HL-60 (cell line): ENCODE results near the gene ENTPD3.
"Not testable (repeated sequence)": the region's sequence is repeated elsewhere in the genome, so short reads cannot be mapped to it uniquely, and the experiment has no call there.

Experiments used
- DNase-seq, 2 experiments: peaks; one replicate each; pipeline ENCODE4 v3.0.0-alpha.2; 2010 to 2020; ENCODE audit warnings: low read depth in 1 of 2, low spot score in 1 of 2
- H3K27ac ChIP-seq: fragments of 250-450 bp; sonication (Bioruptor Pico); replicated peaks from 2 replicates; pipeline ENCODE4 v1.5.1; 2020; ENCODE audit warnings: mild to moderate bottlenecking, moderate library complexity
- H3K27me3 ChIP-seq: fragments of 250-450 bp; sonication (Bioruptor Pico); 2 replicates; pipeline ENCODE4 v1.5.1; 2021; ENCODE audit warnings: mild to moderate bottlenecking, moderate library complexity; ENCODE audit not compliant: insufficient read depth, poor library complexity, severe bottlenecking
- H3K4me3 ChIP-seq: replicated peaks from 2 replicates; pipeline ENCODE4 v1.5.1; 2011; ENCODE audit warnings: mild to moderate bottlenecking, control low read depth, low read length; ENCODE audit not compliant: insufficient read depth
- GABPA ChIP-seq: IDR thresholded peaks from 2 replicates; pipeline ENCODE4 v1.6.1; 2012; ENCODE audit warnings: low read depth
- POLR2AphosphoS5 ChIP-seq: IDR thresholded peaks from 2 replicates; pipeline ENCODE4 v1.6.1; 2012; ENCODE audit warnings: low read depth
- SPI1 ChIP-seq: IDR thresholded peaks from 2 replicates; pipeline ENCODE4 v1.6.1; 2012; ENCODE audit warnings: low read depth, mild to moderate bottlenecking, borderline replicate concordance
- TF ChIP-seq, protein P1 (sequence below): IDR thresholded peaks from 2 replicates; pipeline ENCODE4 v1.6.1; 2012; ENCODE audit warnings: low read depth; ENCODE audit not compliant: insufficient replicate concordance
- TF ChIP-seq, protein P2 (sequence below): IDR thresholded peaks from one replicate; pipeline ENCODE4 v1.5.1; 2011; ENCODE audit warnings: low read length, control low read depth, inconsistent platforms; ENCODE audit not compliant: insufficient read depth

ENTPD3 gene

GRCh38 chr3:40461161-40461560 lies 74.2 kb downstream of the ENTPD3 start:
- Histone ChIP-seq H3K4me3 (no peak overlapping the region), H3K27ac (no peak overlapping the region), H3K27me3 (no peaks in the 10 kb centered on the region)
- DNase-seq = no peak
- no peak for TF ChIP-seq SPI1
- no peak for TF ChIP-seq GABPA
- no peak for TF ChIP-seq POLR2AphosphoS5
- TF ChIP-seq, protein P1, sequence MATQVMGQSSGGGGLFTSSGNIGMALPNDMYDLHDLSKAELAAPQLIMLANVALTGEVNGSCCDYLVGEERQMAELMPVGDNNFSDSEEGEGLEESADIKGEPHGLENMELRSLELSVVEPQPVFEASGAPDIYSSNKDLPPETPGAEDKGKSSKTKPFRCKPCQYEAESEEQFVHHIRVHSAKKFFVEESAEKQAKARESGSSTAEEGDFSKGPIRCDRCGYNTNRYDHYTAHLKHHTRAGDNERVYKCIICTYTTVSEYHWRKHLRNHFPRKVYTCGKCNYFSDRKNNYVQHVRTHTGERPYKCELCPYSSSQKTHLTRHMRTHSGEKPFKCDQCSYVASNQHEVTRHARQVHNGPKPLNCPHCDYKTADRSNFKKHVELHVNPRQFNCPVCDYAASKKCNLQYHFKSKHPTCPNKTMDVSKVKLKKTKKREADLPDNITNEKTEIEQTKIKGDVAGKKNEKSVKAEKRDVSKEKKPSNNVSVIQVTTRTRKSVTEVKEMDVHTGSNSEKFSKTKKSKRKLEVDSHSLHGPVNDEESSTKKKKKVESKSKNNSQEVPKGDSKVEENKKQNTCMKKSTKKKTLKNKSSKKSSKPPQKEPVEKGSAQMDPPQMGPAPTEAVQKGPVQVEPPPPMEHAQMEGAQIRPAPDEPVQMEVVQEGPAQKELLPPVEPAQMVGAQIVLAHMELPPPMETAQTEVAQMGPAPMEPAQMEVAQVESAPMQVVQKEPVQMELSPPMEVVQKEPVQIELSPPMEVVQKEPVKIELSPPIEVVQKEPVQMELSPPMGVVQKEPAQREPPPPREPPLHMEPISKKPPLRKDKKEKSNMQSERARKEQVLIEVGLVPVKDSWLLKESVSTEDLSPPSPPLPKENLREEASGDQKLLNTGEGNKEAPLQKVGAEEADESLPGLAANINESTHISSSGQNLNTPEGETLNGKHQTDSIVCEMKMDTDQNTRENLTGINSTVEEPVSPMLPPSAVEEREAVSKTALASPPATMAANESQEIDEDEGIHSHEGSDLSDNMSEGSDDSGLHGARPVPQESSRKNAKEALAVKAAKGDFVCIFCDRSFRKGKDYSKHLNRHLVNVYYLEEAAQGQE = no peak
- TF ChIP-seq, protein P2, sequence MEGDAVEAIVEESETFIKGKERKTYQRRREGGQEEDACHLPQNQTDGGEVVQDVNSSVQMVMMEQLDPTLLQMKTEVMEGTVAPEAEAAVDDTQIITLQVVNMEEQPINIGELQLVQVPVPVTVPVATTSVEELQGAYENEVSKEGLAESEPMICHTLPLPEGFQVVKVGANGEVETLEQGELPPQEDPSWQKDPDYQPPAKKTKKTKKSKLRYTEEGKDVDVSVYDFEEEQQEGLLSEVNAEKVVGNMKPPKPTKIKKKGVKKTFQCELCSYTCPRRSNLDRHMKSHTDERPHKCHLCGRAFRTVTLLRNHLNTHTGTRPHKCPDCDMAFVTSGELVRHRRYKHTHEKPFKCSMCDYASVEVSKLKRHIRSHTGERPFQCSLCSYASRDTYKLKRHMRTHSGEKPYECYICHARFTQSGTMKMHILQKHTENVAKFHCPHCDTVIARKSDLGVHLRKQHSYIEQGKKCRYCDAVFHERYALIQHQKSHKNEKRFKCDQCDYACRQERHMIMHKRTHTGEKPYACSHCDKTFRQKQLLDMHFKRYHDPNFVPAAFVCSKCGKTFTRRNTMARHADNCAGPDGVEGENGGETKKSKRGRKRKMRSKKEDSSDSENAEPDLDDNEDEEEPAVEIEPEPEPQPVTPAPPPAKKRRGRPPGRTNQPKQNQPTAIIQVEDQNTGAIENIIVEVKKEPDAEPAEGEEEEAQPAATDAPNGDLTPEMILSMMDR = no peak

GRCh38 chr3:40462838-40463237 lies 75.9 kb downstream of the ENTPD3 start:
- H3K4me3 ChIP-seq, DNase-seq, H3K27me3 ChIP-seq, H3K27ac ChIP-seq: not testable (repeated sequence)

- no peak for DNase-seq
- Histone ChIP-seq H3K27ac (no peak overlapping the region), H3K4me3 (no peak overlapping the region), H3K27me3 (no peaks in the 10 kb centered on the region)
- no peak for TF ChIP-seq POLR2AphosphoS5
- TF ChIP-seq GABPA = no peak
- TF ChIP-seq, protein P2 = no peak
- TF ChIP-seq, protein P1 = no peak
- no peak for TF ChIP-seq SPI1
Measured at GRCh38 chr3:40463579-40463978, 76.6 kb downstream of the ENTPD3 start.

DNA sequence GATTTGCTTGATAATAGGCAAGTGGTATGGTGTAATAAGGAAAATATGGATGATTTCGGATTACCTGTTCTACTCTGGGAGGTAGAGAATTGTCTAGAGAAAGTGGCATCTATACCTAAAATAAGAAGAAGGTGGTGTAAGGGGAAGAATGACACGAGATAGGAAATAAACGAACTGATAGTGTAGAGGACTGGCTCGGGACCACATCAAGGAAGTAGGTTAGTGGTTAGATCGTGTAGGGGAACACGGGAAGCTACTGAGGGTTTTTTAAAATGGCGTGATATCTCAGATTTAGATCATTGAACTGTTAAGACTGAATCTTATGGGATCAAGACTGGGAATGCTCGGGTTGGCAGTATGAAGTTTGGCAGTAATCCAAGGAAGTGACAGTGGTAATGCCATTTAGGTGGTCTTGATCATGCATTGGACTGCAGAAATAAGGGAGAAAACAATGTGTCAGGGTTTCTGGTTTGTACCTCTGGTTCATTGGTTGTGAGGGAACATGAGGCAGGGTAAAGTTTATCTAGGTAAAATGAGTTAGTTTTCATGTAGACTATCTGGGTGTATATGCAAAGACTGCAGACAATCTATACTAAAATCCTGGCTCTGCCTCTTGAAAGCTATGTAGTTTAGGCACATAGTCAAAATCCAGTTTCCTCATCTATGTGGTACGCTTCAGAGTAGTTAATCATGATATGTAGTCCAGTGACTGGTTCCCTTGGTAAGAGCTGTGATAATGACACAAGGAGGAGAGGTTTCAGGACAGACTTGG lies 77.5 kb downstream of the ENTPD3 start:
- Histone ChIP-seq H3K27ac (peak overlapping the region; percentile 21), H3K27me3 (no peaks in the 10 kb centered on the region), H3K4me3 (no peak overlapping the region)
- DNase-seq = no peak
- TF ChIP-seq POLR2AphosphoS5 (peak; percentile 13; the same call in 1 of the 2 replicates), SPI1 (no peak)
- TF ChIP-seq, protein P1 = no peak
